ENCODE results near the gene DNMT3A.
A peak's percentile ranks its signal among the peaks of the same experiment; 100 is the strongest.

The DNMT3A gene

GRCh38 chr2:25372405-25373268, 30.9 kb upstream of the DNMT3A start:
- FAIRE-seq = no peak

GRCh38 chr2:25371253-25372241, 29.8 kb upstream of the DNMT3A start:
- no peak for FAIRE-seq

- no peak for FAIRE-seq
Measured at GRCh38 chr2:25369876-25370275, 28.2 kb upstream of the DNMT3A start.

GRCh38 chr2:25369439-25369838, 27.7 kb upstream of the DNMT3A start:
- no peak for FAIRE-seq

- FAIRE-seq = no peak
Measured at GRCh38 chr2:25368660-25369059, 26.9 kb upstream of the DNMT3A start.

GRCh38 chr2:25367296-25367695, 25.6 kb upstream of the DNMT3A start:
- no peak for FAIRE-seq

GRCh38 chr2:25366629-25367028, 24.9 kb upstream of the DNMT3A start:
- FAIRE-seq = no peak

GRCh38 chr2:25365241-25365640, 23.5 kb upstream of the DNMT3A start:
- FAIRE-seq = no peak

- no peak for FAIRE-seq
Measured at GRCh38 chr2:25363733-25364132, 22.0 kb upstream of the DNMT3A start.

- FAIRE-seq = no peak
Measured at GRCh38 chr2:25362434-25363145, 20.9 kb upstream of the DNMT3A start.

- peak; percentile 95 for FAIRE-seq
Measured at GRCh38 chr2:25362049-25362433, 20.3 kb upstream of the DNMT3A start.

GRCh38 chr2:25361261-25362048, 19.7 kb upstream of the DNMT3A start:
- no peak for FAIRE-seq

- FAIRE-seq = no peak
Measured at GRCh38 chr2:25358836-25359235, 17.1 kb upstream of the DNMT3A start.

- FAIRE-seq = no peak
Measured at GRCh38 chr2:25358249-25358815, 16.6 kb upstream of the DNMT3A start.

GRCh38 chr2:25356088-25356487, 14.4 kb upstream of the DNMT3A start:
- no peak for FAIRE-seq

GRCh38 chr2:25355270-25355669, 13.5 kb upstream of the DNMT3A start:
- no peak for FAIRE-seq

- FAIRE-seq = no peak
Measured at GRCh38 chr2:25354116-25354515, 12.4 kb upstream of the DNMT3A start.

GRCh38 chr2:25349397-25349796, 7.7 kb upstream of the DNMT3A start:
- no peak for FAIRE-seq

- FAIRE-seq = no peak
Measured at GRCh38 chr2:25347846-25348245, 6.1 kb upstream of the DNMT3A start.

- FAIRE-seq = no peak
Measured at GRCh38 chr2:25347205-25347815, 5.6 kb upstream of the DNMT3A start.

- no peak for FAIRE-seq
Measured at GRCh38 chr2:25343187-25343825, 1.6 kb upstream of the DNMT3A start.
